ENCODE data around the gene ZNF837.

- no peak for TF ChIP-seq CTCF (IDR thresholded peaks at IDR 0.05)
- no peak for TF ChIP-seq CBX2 (IDR thresholded peaks at IDR 0.05; ENCODE audit: borderline replicate concordance, low read depth)
- TF ChIP-seq POLR2A (IDR thresholded peaks at IDR 0.05; ENCODE audit: low read length), result peak; percentile 50
- no peak for TF ChIP-seq CEBPB (IDR thresholded peaks at IDR 0.05)
Measured at GRCh38 chr19:58361900-58362271, 18.9 kb downstream of the ZNF837 start.
